Measurements from ENCODE around the gene CRISPLD2.

CRISPLD2 gene

GRCh38 chr16:84914273-84914672 lies 94.5 kb downstream of the CRISPLD2 start:
- no peak for TF ChIP-seq EZH2 (optimal IDR thresholded peaks at IDR 0.05; ENCODE audit: low read depth, low read length)
- TF ChIP-seq EZH2phosphoT487 (IDR thresholded peaks at IDR 0.05; ENCODE audit: low read length), result no peak
- no peak for TF ChIP-seq CTCF (IDR thresholded peaks at IDR 0.05; ENCODE audit: low read length)
- peaks cover 45% of the 10 kb centered on the region for H3K27me3 ChIP-seq (replicated peaks; ENCODE audit: insufficient read depth, low read length)
- H3K27ac ChIP-seq (ENCODE audit: low read length), result no peak overlapping the region
- H3K4me2 ChIP-seq (ENCODE audit: low read depth, low read length), result no peak overlapping the region
- H3K9me2 ChIP-seq (replicated peaks; ENCODE audit: insufficient read depth, low read length), result no peaks in the 10 kb centered on the region
- H4K20me1 ChIP-seq (ENCODE audit: insufficient read depth, low read length), result no peaks in the 10 kb centered on the region
- no peaks in the 10 kb centered on the region for H3K9me3 ChIP-seq (replicated peaks; ENCODE audit: insufficient read depth, low read length)
- no peaks in the 10 kb centered on the region for H3K36me3 ChIP-seq (replicated peaks; ENCODE audit: insufficient read depth, low read length)
- H2AFZ ChIP-seq (ENCODE audit: low read length), result no peak overlapping the region
- no peak overlapping the region for H3K9ac ChIP-seq (ENCODE audit: low read length)
- H3K4me3 ChIP-seq (ENCODE audit: low read length), result no peak overlapping the region
- no peak for DNase-seq
- no peaks in the 10 kb centered on the region for H3K79me2 ChIP-seq (ENCODE audit: low read length)
- no peaks in the 10 kb centered on the region for H3K4me1 ChIP-seq (ENCODE audit: low read length)
- H3F3A ChIP-seq (ENCODE audit: insufficient read depth, low read length), result no peaks in the 10 kb centered on the region

- no peak overlapping the region for H3K27ac ChIP-seq (ENCODE audit: low read length)
- H3K4me1 ChIP-seq (ENCODE audit: low read length), result no peaks in the 10 kb centered on the region
- no peaks in the 10 kb centered on the region for H3K79me2 ChIP-seq (ENCODE audit: low read length)
- no peak overlapping the region for H3K9ac ChIP-seq (ENCODE audit: low read length)
- no peaks in the 10 kb centered on the region for H3F3A ChIP-seq (ENCODE audit: insufficient read depth, low read length)
- no peak for TF ChIP-seq EZH2 (optimal IDR thresholded peaks at IDR 0.05; ENCODE audit: low read depth, low read length)
- no peak for TF ChIP-seq CTCF (IDR thresholded peaks at IDR 0.05; ENCODE audit: low read length)
- no peak for TF ChIP-seq EZH2phosphoT487 (IDR thresholded peaks at IDR 0.05; ENCODE audit: low read length)
- no peaks in the 10 kb centered on the region for H3K36me3 ChIP-seq (replicated peaks; ENCODE audit: insufficient read depth, low read length)
- H2AFZ ChIP-seq (ENCODE audit: low read length), result no peak overlapping the region
- H4K20me1 ChIP-seq (ENCODE audit: insufficient read depth, low read length), result no peaks in the 10 kb centered on the region
- H3K27me3 ChIP-seq (replicated peaks; ENCODE audit: insufficient read depth, low read length), result peaks cover 59% of the 10 kb centered on the region
- no peaks in the 10 kb centered on the region for H3K9me3 ChIP-seq (replicated peaks; ENCODE audit: insufficient read depth, low read length)
- H3K4me2 ChIP-seq (ENCODE audit: low read depth, low read length), result no peak overlapping the region
- no peaks in the 10 kb centered on the region for H3K9me2 ChIP-seq (replicated peaks; ENCODE audit: insufficient read depth, low read length)
- no peak overlapping the region for H3K4me3 ChIP-seq (ENCODE audit: low read length)
- DNase-seq, result no peak
These were observed 96.4 kb downstream of the CRISPLD2 start for GRCh38 chr16:84916178-84916577.

DNA sequence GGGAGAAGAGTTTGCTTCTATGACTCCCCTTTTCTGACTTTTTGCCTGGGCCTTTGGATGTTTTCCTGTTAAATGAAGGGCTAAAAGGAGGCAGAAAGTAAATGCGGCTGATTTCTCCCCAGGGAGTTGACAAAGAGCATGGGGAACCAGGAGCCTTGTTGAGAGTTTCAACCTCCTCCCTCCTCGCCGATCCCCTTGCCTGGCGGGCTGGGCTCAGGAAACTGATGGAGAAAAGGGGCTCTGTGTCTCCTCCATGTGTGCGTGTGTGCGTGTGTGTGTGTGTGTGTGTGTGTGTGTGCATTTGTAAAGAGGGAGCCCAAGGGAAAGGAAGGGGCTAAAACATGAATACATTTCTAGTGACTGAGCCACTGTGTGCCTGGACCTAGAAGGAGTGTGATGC lies 97.1 kb downstream of the CRISPLD2 start:
- Histone ChIP-seq H3K36me3 (replicated peaks; ENCODE audit: insufficient read depth, low read length) (no peaks in the 10 kb centered on the region), H3K9me3 (replicated peaks; ENCODE audit: insufficient read depth, low read length) (no peaks in the 10 kb centered on the region), H2AFZ (ENCODE audit: low read length) (no peak overlapping the region), H4K20me1 (ENCODE audit: insufficient read depth, low read length) (no peaks in the 10 kb centered on the region), H3K27ac (ENCODE audit: low read length) (no peak overlapping the region), H3K9me2 (replicated peaks; ENCODE audit: insufficient read depth, low read length) (no peaks in the 10 kb centered on the region), H3K4me3 (ENCODE audit: low read length) (no peak overlapping the region), H3K79me2 (ENCODE audit: low read length) (no peaks in the 10 kb centered on the region), H3K9ac (ENCODE audit: low read length) (no peak overlapping the region), H3K4me2 (ENCODE audit: low read depth, low read length) (no peak overlapping the region), H3K4me1 (ENCODE audit: low read length) (no peaks in the 10 kb centered on the region), H3F3A (ENCODE audit: insufficient read depth, low read length) (no peaks in the 10 kb centered on the region), H3K27me3 (replicated peaks; ENCODE audit: insufficient read depth, low read length) (peaks cover 59% of the 10 kb centered on the region)
- no peak for DNase-seq
- TF ChIP-seq EZH2 (optimal IDR thresholded peaks at IDR 0.05; ENCODE audit: low read depth, low read length), result no peak
- TF ChIP-seq EZH2phosphoT487 (IDR thresholded peaks at IDR 0.05; ENCODE audit: low read length), result no peak
- TF ChIP-seq CTCF (IDR thresholded peaks at IDR 0.05; ENCODE audit: low read length), result no peak
